ENCODE data around the gene MMP24OS. TPM values are rescaled to one million over a fixed set of nuclear protein-coding genes. Genes with fewer than 3 reads are reported as not detected.

The MMP24OS gene
- total and polyA plus RNA-seq, 4 donors: 5.2 to 16.0 (median 10.3) TPM

GRCh38 chr20:35232575-35232974 lies 45.3 kb downstream of the MMP24OS start:
- no peak for DNase-seq (ENCODE audit: low spot score)

GRCh38 chr20:35226884-35227681 lies 50.8 kb downstream of the MMP24OS start:
- TF ChIP-seq RXRA (IDR thresholded peaks at IDR 0.05): no peak
- TF ChIP-seq CTCF (IDR thresholded peaks at IDR 0.05; ENCODE audit: low read depth, low read length, missing input control): no peak
- TF ChIP-seq YY1 (IDR thresholded peaks at IDR 0.05): no peak
- no peak for TF ChIP-seq HNF4G (IDR thresholded peaks at IDR 0.05)
- peak; percentile 21 for TF ChIP-seq MAX (IDR thresholded peaks at IDR 0.05)
- no peak for TF ChIP-seq ATF3 (IDR thresholded peaks at IDR 0.05)
- no peak for TF ChIP-seq TAF1 (conservative IDR thresholded peaks at IDR 0.05)
- TF ChIP-seq EGR1 (IDR thresholded peaks at IDR 0.05; ENCODE audit: low read depth in 2 of 2): no peak
- TF ChIP-seq REST (IDR thresholded peaks at IDR 0.05): peak; percentile 98
- no peak for TF ChIP-seq HNF4A (conservative IDR thresholded peaks at IDR 0.05)
- TF ChIP-seq SP1 (IDR thresholded peaks at IDR 0.05): no peak
- no peaks in the 10 kb centered on the region for H3K27me3 ChIP-seq (ENCODE audit: control insufficient read depth in 4 of 4, insufficient read depth in 4 of 4, low read length in 3 of 4)
- H3K9ac ChIP-seq (ENCODE audit: low read depth in 1 of 2, low read length in 2 of 2): no peak overlapping the region
- WGBS: 8% methylated on average over 74 of the region's 74 CpGs
- no peak overlapping the region for H3K27ac ChIP-seq (ENCODE audit: low read depth in 1 of 2, low read length in 2 of 2)
- no peaks in the 10 kb centered on the region for H3K9me3 ChIP-seq (ENCODE audit: control insufficient read depth in 4 of 4, low read length in 3 of 4)
- H3K36me3 ChIP-seq (ENCODE audit: control insufficient read depth in 4 of 4, insufficient read depth in 3 of 4, low read depth in 1 of 4, low read length in 3 of 4): no peaks in the 10 kb centered on the region
- peaks cover 0 to 9% (median 6%) of the 10 kb centered on the region in 4 donors for H3K4me1 ChIP-seq (ENCODE audit: control insufficient read depth in 4 of 4, insufficient read depth in 4 of 4, low read length in 3 of 4)
- DNase-seq (ENCODE audit: low spot score): peak; percentile 61
- peak overlapping the region in 1 of 3 donors; percentile 75 for H3K4me3 ChIP-seq (ENCODE audit: low read depth in 1 of 3, low read length in 3 of 3)

More at GRCh38 chr20:35232575-35232974, 45.3 kb downstream of the MMP24OS start:
- H3K27ac ChIP-seq (ENCODE audit: low read depth in 1 of 2, low read length in 2 of 2): no peak overlapping the region
- TF ChIP-seq ATF3 (IDR thresholded peaks at IDR 0.05) (no peak), HNF4G (IDR thresholded peaks at IDR 0.05) (no peak), EGR1 (IDR thresholded peaks at IDR 0.05; ENCODE audit: low read depth in 2 of 2) (no peak), RXRA (IDR thresholded peaks at IDR 0.05) (no peak), REST (IDR thresholded peaks at IDR 0.05) (no peak), JUND (IDR thresholded peaks at IDR 0.05) (no peak), YY1 (IDR thresholded peaks at IDR 0.05) (no peak), MAX (IDR thresholded peaks at IDR 0.05) (no peak), NR2F2 (IDR thresholded peaks at IDR 0.05) (no peak), HNF4A (conservative IDR thresholded peaks at IDR 0.05) (no peak)
- H3K9me3 ChIP-seq (ENCODE audit: control insufficient read depth in 4 of 4, low read length in 3 of 4): no peaks in the 10 kb centered on the region
- no peak overlapping the region for H3K4me3 ChIP-seq (ENCODE audit: low read depth in 1 of 3, low read length in 3 of 3)
- WGBS: 94% methylated on average over 2 of the region's 2 CpGs
- H3K36me3 ChIP-seq (ENCODE audit: control insufficient read depth in 4 of 4, insufficient read depth in 3 of 4, low read depth in 1 of 4, low read length in 3 of 4): peaks cover 0 to 3% (median 0%) of the 10 kb centered on the region in 4 donors
- H3K9ac ChIP-seq (ENCODE audit: low read depth in 1 of 2, low read length in 2 of 2): no peak overlapping the region
- H3K4me1 ChIP-seq (ENCODE audit: control insufficient read depth in 4 of 4, insufficient read depth in 4 of 4, low read length in 3 of 4): no peaks in the 10 kb centered on the region
- no peaks in the 10 kb centered on the region for H3K27me3 ChIP-seq (ENCODE audit: control insufficient read depth in 4 of 4, insufficient read depth in 4 of 4, low read length in 3 of 4)
